Choroid plexus epithelial cell (primary cell): ENCODE measurements around the gene HECW1.
A peak's percentile ranks its signal among the peaks of the same experiment; 100 is the strongest.
"Not testable (repeated sequence)": the region's sequence is repeated elsewhere in the genome, so short reads cannot be mapped to it uniquely, and the experiment has no call there.

Experiments
- DNase-seq: peaks from one replicate; pipeline ENCODE4 v3.0.0-alpha.2; 2010; ENCODE audit warnings: low read depth
- H3K4me3 ChIP-seq: 2 replicates; pipeline ENCODE4 v1.5.1; 2011; ENCODE audit warnings: low read depth, mild to moderate bottlenecking, control low read depth, low read length, moderate library complexity
- TF ChIP-seq, protein P1 (sequence below): conservative IDR thresholded peaks from 2 replicates; pipeline ENCODE4 v1.5.1; 2011; ENCODE audit warnings: low read depth, mild to moderate bottlenecking, control low read depth, inconsistent platforms, low read length, moderate library complexity

The HECW1 gene

DNA sequence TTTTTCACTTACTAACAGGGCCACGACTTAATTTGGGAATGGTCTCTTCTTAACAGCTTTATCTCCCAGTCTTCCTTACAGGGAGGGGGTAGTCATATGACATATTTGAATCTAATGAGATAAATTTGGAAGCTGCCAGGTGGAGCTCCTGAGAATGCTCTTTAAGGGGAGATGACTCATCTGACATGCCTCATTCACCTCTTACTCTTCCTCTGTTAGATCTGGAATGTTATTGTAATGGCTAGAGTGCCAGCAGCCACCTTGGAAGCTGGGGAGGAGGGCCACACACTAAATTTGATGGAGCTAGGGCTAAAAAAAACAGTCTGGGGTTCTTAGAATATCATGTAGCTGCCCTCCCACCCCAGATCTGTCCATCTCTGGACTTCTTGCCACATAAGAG, 22.7 kb downstream of the HECW1 start:
- TF ChIP-seq, protein P1, sequence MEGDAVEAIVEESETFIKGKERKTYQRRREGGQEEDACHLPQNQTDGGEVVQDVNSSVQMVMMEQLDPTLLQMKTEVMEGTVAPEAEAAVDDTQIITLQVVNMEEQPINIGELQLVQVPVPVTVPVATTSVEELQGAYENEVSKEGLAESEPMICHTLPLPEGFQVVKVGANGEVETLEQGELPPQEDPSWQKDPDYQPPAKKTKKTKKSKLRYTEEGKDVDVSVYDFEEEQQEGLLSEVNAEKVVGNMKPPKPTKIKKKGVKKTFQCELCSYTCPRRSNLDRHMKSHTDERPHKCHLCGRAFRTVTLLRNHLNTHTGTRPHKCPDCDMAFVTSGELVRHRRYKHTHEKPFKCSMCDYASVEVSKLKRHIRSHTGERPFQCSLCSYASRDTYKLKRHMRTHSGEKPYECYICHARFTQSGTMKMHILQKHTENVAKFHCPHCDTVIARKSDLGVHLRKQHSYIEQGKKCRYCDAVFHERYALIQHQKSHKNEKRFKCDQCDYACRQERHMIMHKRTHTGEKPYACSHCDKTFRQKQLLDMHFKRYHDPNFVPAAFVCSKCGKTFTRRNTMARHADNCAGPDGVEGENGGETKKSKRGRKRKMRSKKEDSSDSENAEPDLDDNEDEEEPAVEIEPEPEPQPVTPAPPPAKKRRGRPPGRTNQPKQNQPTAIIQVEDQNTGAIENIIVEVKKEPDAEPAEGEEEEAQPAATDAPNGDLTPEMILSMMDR = no peak
- no peak overlapping the region for H3K4me3 ChIP-seq
- DNase-seq = no peak

- DNase-seq = no peak
- H3K4me3 ChIP-seq = no peak overlapping the region
- TF ChIP-seq, protein P1 = no peak
Observed at GRCh38 chr7:43136064-43136463, 23.6 kb downstream of the HECW1 start.

- peak; percentile 40 for DNase-seq
- not testable (repeated sequence) for H3K4me3 ChIP-seq
Observed at GRCh38 chr7:43137121-43137744, 24.8 kb downstream of the HECW1 start.

GRCh38 chr7:43137811-43138210, 25.4 kb downstream of the HECW1 start:
- no peak overlapping the region for H3K4me3 ChIP-seq
- TF ChIP-seq, protein P1 = no peak
- DNase-seq = no peak

DNA sequence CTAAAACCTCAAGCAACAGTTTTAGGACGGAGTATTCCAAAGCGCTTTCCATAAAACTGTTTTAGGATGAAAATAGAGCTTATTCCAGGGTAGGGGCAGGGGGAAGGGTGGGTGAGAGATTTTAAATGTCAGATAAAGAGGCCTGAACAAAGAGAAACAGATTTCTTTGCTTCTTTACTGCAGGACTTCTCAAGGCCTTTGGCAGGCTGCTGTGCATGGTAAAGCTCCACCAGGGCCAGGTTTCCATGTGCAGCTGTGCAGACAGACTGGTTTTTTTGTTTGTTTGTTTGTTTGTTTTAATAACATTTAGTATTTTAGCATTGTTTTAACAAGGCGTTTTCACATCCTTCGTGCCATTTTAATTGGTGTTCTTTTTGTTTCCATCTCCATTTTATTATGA, 26.3 kb downstream of the HECW1 start:
- DNase-seq = no peak
- no peak overlapping the region for H3K4me3 ChIP-seq
- TF ChIP-seq, protein P1 = no peak

- TF ChIP-seq, protein P1 = no peak
Observed at GRCh38 chr7:43139137-43139536, 26.7 kb downstream of the HECW1 start.

DNA sequence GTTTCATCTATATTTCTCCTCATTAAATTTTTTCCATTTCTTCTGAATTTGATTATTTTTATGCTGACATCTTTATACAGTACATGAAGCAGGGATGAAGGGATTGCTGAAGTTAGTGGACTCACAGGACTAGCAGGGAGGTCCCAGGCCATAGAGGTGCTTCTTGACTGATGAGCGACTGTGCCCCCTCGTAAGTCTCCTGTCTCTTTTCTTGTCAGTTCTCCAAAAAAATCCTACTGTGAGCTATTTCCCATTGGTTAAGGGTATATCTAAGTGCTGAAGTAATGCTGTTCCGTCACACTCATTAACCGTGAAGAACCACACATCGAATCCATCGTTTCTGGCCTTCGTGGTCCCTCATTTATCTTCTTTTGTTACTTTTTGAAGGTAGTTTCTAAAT, 27.7 kb downstream of the HECW1 start:
- TF ChIP-seq, protein P1 = no peak
- no peak overlapping the region for H3K4me3 ChIP-seq
- DNase-seq = no peak

More at GRCh38 chr7:43139137-43139536, 26.7 kb downstream of the HECW1 start:
- no peak overlapping the region for H3K4me3 ChIP-seq
- peak; percentile 92 for DNase-seq
